ENCODE results near the gene CDH20. TPM values are rescaled to one million over a fixed set of nuclear protein-coding genes. Genes with fewer than 3 reads are reported as not detected.

Gene CDH20
- total and polyA plus RNA-seq, 2 donors (not counting 1 experiment from before 2014, with no cell fraction given), result 0.24 TPM; not detected in 1

- Histone ChIP-seq H3K9me3 (ENCODE audit: control insufficient read depth, insufficient read depth, low read depth, low read length) (no peaks in the 10 kb centered on the region), H3K4me2 (ENCODE audit: extremely low read depth, insufficient read depth, low read length) (no peak overlapping the region), H2AFZ (ENCODE audit: low read length) (no peak overlapping the region), H3K79me2 (ENCODE audit: control insufficient read depth, insufficient read depth, low read length) (no peaks in the 10 kb centered on the region), H3K4me1 (ENCODE audit: control insufficient read depth, extremely low read depth, insufficient read depth, low read length) (no peaks in the 10 kb centered on the region), H3K9ac (ENCODE audit: insufficient read depth, low read length) (no peak overlapping the region), H3K27me3 (ENCODE audit: control insufficient read depth, insufficient read depth, low read length) (no peaks in the 10 kb centered on the region), H3K4me3 (replicated peaks in 1 of 4; ENCODE audit: control extremely low read depth in 1 of 4, insufficient read depth in 1 of 4, low read depth in 3 of 4, low read length in 4 of 4) (no peak overlapping the region), H3K36me3 (ENCODE audit: control insufficient read depth, insufficient read depth, low read length) (no peaks in the 10 kb centered on the region), H3K27ac (ENCODE audit: insufficient read depth, low read length) (no peak overlapping the region), H4K20me1 (ENCODE audit: control insufficient read depth, extremely low read depth, insufficient read depth, low read length) (no peaks in the 10 kb centered on the region)
- DNase-seq (ENCODE audit: low read depth in 2 of 2), result no peak
- TF ChIP-seq CTCF (conservative IDR thresholded peaks at IDR 0.05 in 1 of 2, IDR thresholded peaks at IDR 0.05 in 1 of 2; ENCODE audit: low read depth in 1 of 2, low read length in 2 of 2), result no peak
- TF ChIP-seq EZH2 (IDR thresholded peaks at IDR 0.05; ENCODE audit: low read length, missing control alignments), result no peak
Measured at GRCh38 chr18:61572084-61572655, 238.9 kb downstream of the CDH20 start.

GRCh38 chr18:61572871-61573270 lies 239.6 kb downstream of the CDH20 start:
- no peaks in the 10 kb centered on the region for H3K36me3 ChIP-seq (ENCODE audit: control insufficient read depth, insufficient read depth, low read length)
- H4K20me1 ChIP-seq (ENCODE audit: control insufficient read depth, extremely low read depth, insufficient read depth, low read length), result no peaks in the 10 kb centered on the region
- H3K79me2 ChIP-seq (ENCODE audit: control insufficient read depth, insufficient read depth, low read length), result no peaks in the 10 kb centered on the region
- H3K4me3 ChIP-seq (replicated peaks in 1 of 4; ENCODE audit: control extremely low read depth in 1 of 4, insufficient read depth in 1 of 4, low read depth in 3 of 4, low read length in 4 of 4), result no peak overlapping the region
- no peak overlapping the region for H3K27ac ChIP-seq (ENCODE audit: insufficient read depth, low read length)
- no peaks in the 10 kb centered on the region for H3K4me1 ChIP-seq (ENCODE audit: control insufficient read depth, extremely low read depth, insufficient read depth, low read length)
- no peak overlapping the region for H2AFZ ChIP-seq (ENCODE audit: low read length)
- H3K9me3 ChIP-seq (ENCODE audit: control insufficient read depth, insufficient read depth, low read depth, low read length), result no peaks in the 10 kb centered on the region
- H3K9ac ChIP-seq (ENCODE audit: insufficient read depth, low read length), result no peak overlapping the region
- TF ChIP-seq CTCF (conservative IDR thresholded peaks at IDR 0.05 in 1 of 2, IDR thresholded peaks at IDR 0.05 in 1 of 2; ENCODE audit: low read depth in 1 of 2, low read length in 2 of 2), result no peak
- TF ChIP-seq EZH2 (IDR thresholded peaks at IDR 0.05; ENCODE audit: low read length, missing control alignments), result no peak
- H3K27me3 ChIP-seq (ENCODE audit: control insufficient read depth, insufficient read depth, low read length), result no peaks in the 10 kb centered on the region
- peak; percentile 32 to 53 for DNase-seq (ENCODE audit: low read depth in 2 of 2)
- no peak overlapping the region for H3K4me2 ChIP-seq (ENCODE audit: extremely low read depth, insufficient read depth, low read length)

DNA sequence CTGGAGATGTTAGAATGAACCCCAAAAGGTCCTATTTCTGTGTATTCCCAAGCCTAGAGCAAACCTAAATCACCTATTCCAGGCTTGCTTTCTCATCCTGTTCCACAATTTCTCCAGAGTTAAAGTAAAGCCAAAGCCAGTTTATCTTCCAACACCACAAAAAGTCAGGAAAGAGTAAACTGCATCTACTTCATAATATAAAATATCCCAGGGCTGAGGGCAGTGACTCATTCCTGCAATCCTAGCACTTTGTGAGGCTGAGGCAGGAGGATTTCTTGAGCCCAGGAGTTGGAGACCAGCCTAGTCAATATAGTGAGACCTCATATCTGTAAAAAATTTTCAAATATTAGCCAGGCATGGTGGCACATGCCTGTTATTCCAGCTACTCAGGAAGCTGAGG lies 241.4 kb downstream of the CDH20 start:
- Histone ChIP-seq H3K4me1 (ENCODE audit: control insufficient read depth, extremely low read depth, insufficient read depth, low read length) (peaks cover 5% of the 10 kb centered on the region), H3K4me2 (ENCODE audit: extremely low read depth, insufficient read depth, low read length) (no peak overlapping the region), H3K27ac (ENCODE audit: insufficient read depth, low read length) (no peak overlapping the region), H3K36me3 (ENCODE audit: control insufficient read depth, insufficient read depth, low read length) (no peaks in the 10 kb centered on the region), H3K4me3 (replicated peaks in 1 of 4; ENCODE audit: control extremely low read depth in 1 of 4, insufficient read depth in 1 of 4, low read depth in 3 of 4, low read length in 4 of 4) (no peak overlapping the region), H3K9me3 (ENCODE audit: control insufficient read depth, insufficient read depth, low read depth, low read length) (no peaks in the 10 kb centered on the region), H3K27me3 (ENCODE audit: control insufficient read depth, insufficient read depth, low read length) (no peaks in the 10 kb centered on the region), H3K9ac (ENCODE audit: insufficient read depth, low read length) (no peak overlapping the region), H4K20me1 (ENCODE audit: control insufficient read depth, extremely low read depth, insufficient read depth, low read length) (no peaks in the 10 kb centered on the region), H3K79me2 (ENCODE audit: control insufficient read depth, insufficient read depth, low read length) (no peaks in the 10 kb centered on the region), H2AFZ (ENCODE audit: low read length) (no peak overlapping the region)
- no peak for TF ChIP-seq CTCF (conservative IDR thresholded peaks at IDR 0.05 in 1 of 2, IDR thresholded peaks at IDR 0.05 in 1 of 2; ENCODE audit: low read depth in 1 of 2, low read length in 2 of 2)
- DNase-seq (ENCODE audit: low read depth in 2 of 2), result peak; percentile 30 to 38

Data from fibroblast of lung (primary cell).